HG02852 (cell line): Measurements from ENCODE around the gene PDK4.

Experiments used
- ATAC-seq: cut with Tn5 transposase; IDR thresholded peaks from one replicate; pipeline ENCODE4 v1.9.1; 2021; ENCODE audit warnings: mild to moderate bottlenecking, moderate library complexity; ENCODE audit not compliant: unreplicated experiment

Gene PDK4

DNA sequence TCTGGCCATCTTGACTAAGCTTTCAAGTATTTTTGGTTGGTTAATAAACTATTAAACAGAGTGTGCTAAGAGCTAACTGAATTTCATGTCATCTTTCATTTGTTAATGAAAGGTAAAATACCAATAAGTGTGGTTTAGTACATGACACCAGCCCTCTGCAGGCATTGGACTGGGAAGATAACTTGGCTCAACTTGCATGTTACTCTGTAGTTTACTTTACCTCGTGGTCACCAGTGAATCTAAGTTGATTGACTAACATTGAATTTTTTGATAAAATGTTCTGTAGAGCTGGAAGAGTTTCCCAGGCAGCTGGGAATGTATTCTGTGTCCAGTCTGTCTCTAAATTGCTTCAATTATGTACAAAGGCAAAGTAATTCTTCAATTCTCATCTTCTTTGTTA is 60.7 kb downstream of the PDK4 start:
- no peak for ATAC-seq

DNA sequence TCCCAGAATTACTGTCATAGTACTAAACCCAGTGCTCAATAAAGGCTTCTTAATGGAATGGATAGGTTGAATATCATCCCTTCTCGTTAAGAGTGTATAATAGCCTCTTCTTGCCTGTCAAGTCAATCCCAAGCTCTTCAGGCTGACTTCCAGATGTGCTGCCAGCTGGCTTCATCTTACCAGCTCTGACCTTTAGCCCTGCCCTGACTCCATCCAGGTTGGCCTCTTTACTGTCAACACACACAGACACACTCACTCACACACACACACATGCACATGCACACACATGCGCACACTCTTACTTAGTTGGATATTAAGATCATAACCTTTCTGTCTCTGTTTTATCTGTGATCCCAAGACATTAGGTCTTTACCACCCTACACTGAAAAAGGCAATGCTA is 61.5 kb downstream of the PDK4 start:
- no peak for ATAC-seq
